H1 (cell line): Measurements from ENCODE around the gene USP13. TPM values are rescaled to one million over a fixed set of nuclear protein-coding genes. Genes with fewer than 3 reads are reported as not detected.

ENCODE experiments used
- CTCF ChIA-PET: fragments of 300-600 bp; sonication (Branson Sonifier 250); formaldehyde crosslinking; loops from one replicate; lab custom pipeline; 2021; ENCODE audit not compliant: partially characterized antibody; lab: Charles Lee
- POLR2A ChIA-PET: fragments of 300-600 bp; sonication (Branson Sonifier 250); formaldehyde crosslinking; loops from one replicate; lab custom pipeline; 2021; ENCODE audit warnings: inconsistent platforms; ENCODE audit not compliant: partially characterized antibody; lab: Charles Lee
- DNase-seq, 2 experiments: peaks; one replicate each; pipeline versions ENCODE4 v3.0.0 to v3.0.0-alpha.2; 2010 to 2022; ENCODE audit warnings: low spot score in 2 of 2, low read depth in 1 of 2, mixed read lengths in 1 of 2
- FAIRE-seq: peaks from 2 replicates; lab custom pipeline; 2011; peaks lifted over from hg19 to GRCh38; lab: Jason Lieb, UNC
- H2AFZ ChIP-seq: 2 replicates; pipeline ENCODE4 v1.8.1; 2012; ENCODE audit warnings: low read length, inconsistent platforms
- H2AK5ac ChIP-seq: 2 replicates; pipeline ENCODE4 v1.6.1; 2013; ENCODE audit warnings: low read depth, low read length
- H2BK120ac ChIP-seq: replicated peaks from 2 replicates; pipeline ENCODE3; 2013; ENCODE audit warnings: low read depth, low read length, inconsistent platforms
- H2BK12ac ChIP-seq: 2 replicates; pipeline ENCODE4 v1.6.1; 2013; ENCODE audit warnings: low read depth, low read length
- H2BK15ac ChIP-seq: 2 replicates; pipeline ENCODE4 v1.6.1; 2013; ENCODE audit warnings: low read length
- H2BK20ac ChIP-seq: 2 replicates; pipeline ENCODE4 v1.6.1; 2013; ENCODE audit warnings: low read length
- H2BK5ac ChIP-seq: 2 replicates; pipeline ENCODE4 v1.6.1; 2013; ENCODE audit warnings: low read depth, low read length
- H3K14ac ChIP-seq: 2 replicates; pipeline ENCODE4 v1.6.1; 2013; ENCODE audit warnings: inconsistent platforms; ENCODE audit not compliant: insufficient read length
- H3K18ac ChIP-seq: 2 replicates; pipeline ENCODE4 v1.6.1; 2013; ENCODE audit warnings: low read length; ENCODE audit errors: extremely low read depth
- H3K23ac ChIP-seq: 2 replicates; pipeline ENCODE4 v1.6.1; 2013; ENCODE audit warnings: inconsistent platforms; ENCODE audit not compliant: insufficient read length
- H3K23me2 ChIP-seq: 2 replicates; pipeline ENCODE4 v1.6.1; 2013; ENCODE audit warnings: low read depth, low read length
- H3K27ac ChIP-seq: 2 replicates; pipeline ENCODE4 v1.6.1; 2011; ENCODE audit warnings: low read depth, low read length, inconsistent platforms
- H3K27me3 ChIP-seq, 4 experiments: replicated peaks in 1 of 4; 1 replicate in 1 of 4; 2 replicates in 3 of 4; pipeline versions ENCODE4 v1.6.1 to v1.8.1; 2011 to 2013; ENCODE audit warnings: low read length in 3 of 4, mild to moderate bottlenecking in 3 of 4, inconsistent platforms in 2 of 4, mixed read lengths in 2 of 4, moderate library complexity in 1 of 4; ENCODE audit not compliant: control insufficient read depth in 3 of 4, insufficient read depth in 3 of 4; ENCODE audit errors: extremely low read depth in 1 of 4
- H3K36me3 ChIP-seq, 4 experiments: 2 replicates each; pipeline versions ENCODE4 v1.6.1 to v1.8.1; 2011 to 2013; ENCODE audit warnings: mild to moderate bottlenecking in 4 of 4, low read length in 3 of 4, moderate library complexity in 2 of 4, control low read depth in 1 of 4, inconsistent platforms in 1 of 4; ENCODE audit not compliant: insufficient read depth in 4 of 4, control insufficient read depth in 2 of 4
- H3K4ac ChIP-seq: replicated peaks from 2 replicates; pipeline ENCODE3; 2013; ENCODE audit warnings: low read length, low read depth, mixed read lengths, inconsistent platforms; ENCODE audit not compliant: insufficient read length
- H3K4me1 ChIP-seq, 4 experiments: replicated peaks in 1 of 4; 1 replicate in 1 of 4; 2 replicates in 3 of 4; pipeline versions ENCODE4 v1.6.1 to v1.8.1; 2011 to 2013; ENCODE audit warnings: low read length in 3 of 4, inconsistent platforms in 2 of 4, mixed read lengths in 1 of 4; ENCODE audit not compliant: insufficient read depth in 4 of 4, control insufficient read depth in 3 of 4
- H3K4me2 ChIP-seq, 2 experiments: 2 replicates each; pipeline versions ENCODE4 v1.6.1 to v1.8.1; 2011 to 2013; ENCODE audit warnings: low read depth in 2 of 2, low read length in 2 of 2, control low read depth in 1 of 2, inconsistent platforms in 1 of 2, mild to moderate bottlenecking in 1 of 2; ENCODE audit not compliant: insufficient read depth in 1 of 2
- H3K4me3 ChIP-seq, 4 experiments: fragments of 200-600, 300-600 bp in 1 of 4; sonication (generic), shearing (Covaris generic), sonication (Bioruptor Twin) in 1 of 4; 2 replicates each; pipeline versions ENCODE4 v1.5.1 to v1.8.1; 2011 to 2016; ENCODE audit warnings: low read length in 4 of 4, low read depth in 3 of 4, control low read depth in 2 of 4, inconsistent platforms in 2 of 4, mild to moderate bottlenecking in 2 of 4, mixed read lengths in 1 of 4, moderate library complexity in 1 of 4; ENCODE audit not compliant: insufficient read depth in 2 of 4; ENCODE audit errors: extremely low read depth in 1 of 4
- H3K56ac ChIP-seq: replicated peaks from 2 replicates; pipeline ENCODE3; 2013; ENCODE audit warnings: low read depth, mild to moderate bottlenecking, mixed read lengths, low read length, inconsistent platforms; ENCODE audit not compliant: insufficient read length
- H3K79me1 ChIP-seq: 2 replicates; pipeline ENCODE4 v1.6.1; 2013; ENCODE audit warnings: low read depth, low read length, control low read depth
- H3K79me2 ChIP-seq, 2 experiments: 2 replicates each; pipeline versions ENCODE4 v1.6.1 to v1.8.1; 2012 to 2013; ENCODE audit warnings: low read length in 2 of 2, mild to moderate bottlenecking in 2 of 2, inconsistent platforms in 1 of 2; ENCODE audit not compliant: insufficient read depth in 2 of 2, control insufficient read depth in 1 of 2
- H3K9ac ChIP-seq, 4 experiments: replicated peaks in 1 of 4; 1 replicate in 1 of 4; 2 replicates in 3 of 4; pipeline versions ENCODE4 v1.6.1 to v1.8.1; 2011 to 2013; ENCODE audit warnings: low read depth in 3 of 4, low read length in 3 of 4, control low read depth in 2 of 4, mild to moderate bottlenecking in 2 of 4, moderate library complexity in 2 of 4, inconsistent platforms in 1 of 4; ENCODE audit errors: extremely low read depth in 1 of 4
- H3K9me3 ChIP-seq, 2 experiments: 2 replicates each; pipeline versions ENCODE4 v1.6.1 to v1.8.1; 2012 to 2013; ENCODE audit warnings: mild to moderate bottlenecking in 2 of 2, moderate library complexity in 2 of 2, control low read depth in 1 of 2, inconsistent platforms in 1 of 2, low read depth in 1 of 2, low read length in 1 of 2, mixed read lengths in 1 of 2; ENCODE audit not compliant: insufficient read depth in 2 of 2
- H4K20me1 ChIP-seq, 2 experiments: replicated peaks in 1 of 2; 2 replicates each; pipeline versions ENCODE3 to v1.8.1; 2011 to 2013; ENCODE audit warnings: inconsistent platforms in 2 of 2, low read length in 2 of 2, mild to moderate bottlenecking in 1 of 2; ENCODE audit not compliant: insufficient read depth in 2 of 2, control insufficient read depth in 1 of 2
- H4K5ac ChIP-seq: 2 replicates; pipeline ENCODE4 v1.6.1; 2013; ENCODE audit warnings: low read length, low read depth, mixed read lengths, inconsistent platforms; ENCODE audit not compliant: insufficient read length
- H4K8ac ChIP-seq: 2 replicates; pipeline ENCODE4 v1.8.0; 2013; ENCODE audit warnings: mild to moderate bottlenecking, moderate library complexity, low read length, inconsistent platforms; ENCODE audit not compliant: insufficient read depth; ENCODE audit errors: extremely low read depth
- H4K91ac ChIP-seq: replicated peaks from 2 replicates; pipeline ENCODE3; 2013; ENCODE audit warnings: low read length, mixed read lengths, inconsistent platforms; ENCODE audit not compliant: insufficient read length
- BRCA1 ChIP-seq: IDR thresholded peaks from 2 replicates; pipeline ENCODE4 v1.6.1; 2012; ENCODE audit warnings: low read depth, low read length, improper control_type of control experiment
- CEBPB ChIP-seq: IDR thresholded peaks from 2 replicates; pipeline ENCODE4 v1.6.1; 2012; ENCODE audit warnings: low read depth, low read length
- CTBP2 ChIP-seq: IDR thresholded peaks from 2 replicates; pipeline ENCODE4 v1.7.0; 2011; ENCODE audit warnings: borderline replicate concordance, mild to moderate bottlenecking, moderate library complexity, mixed read lengths, low read length; ENCODE audit not compliant: insufficient read depth, insufficient read length
- EP300 ChIP-seq, 2 experiments: IDR thresholded peaks; 1 replicate in 1 of 2; 2 replicates in 1 of 2; pipeline ENCODE4 v1.6.1; 2011 to 2012; ENCODE audit warnings: low read depth in 2 of 2, low read length in 2 of 2, mild to moderate bottlenecking in 2 of 2, borderline replicate concordance in 1 of 2, inconsistent platforms in 1 of 2, moderate library complexity in 1 of 2
- RFX5 ChIP-seq: IDR thresholded peaks from 2 replicates; pipeline ENCODE4 v1.6.1; 2011; ENCODE audit warnings: low read depth, low read length, improper control_type of control experiment, borderline replicate concordance
- RXRA ChIP-seq: IDR thresholded peaks from 2 replicates; pipeline ENCODE4 v1.6.1; 2011; ENCODE audit warnings: low read depth, mild to moderate bottlenecking, low read length, moderate library complexity; ENCODE audit not compliant: insufficient read depth
- SRF ChIP-seq: IDR thresholded peaks from 2 replicates; pipeline ENCODE4 v1.6.1; 2011; ENCODE audit warnings: mild to moderate bottlenecking, low read depth, low read length, moderate library complexity
- TAF7 ChIP-seq: optimal IDR thresholded peaks from 2 replicates; pipeline ENCODE3; 2011; ENCODE audit warnings: low read depth, mild to moderate bottlenecking, inconsistent platforms, low read length, moderate library complexity, borderline replicate concordance
- TEAD4 ChIP-seq: IDR thresholded peaks from 2 replicates; pipeline ENCODE4 v1.6.1; 2012; ENCODE audit warnings: low read depth, low read length, inconsistent platforms, mixed read lengths
- WGBS, 2 experiments: shearing (Covaris generic) in 1 of 2; methylation state at CpG; one replicate each; pipeline versions ENCODE4 v1.1.6 to v1.1.7; 2013 to 2015; ENCODE audit warnings: low lambda C conversion rate in 2 of 2, mixed read lengths in 2 of 2, inconsistent platforms in 1 of 2, low coverage in 1 of 2, missing lambda C conversion rate in 1 of 2; ENCODE audit not compliant: insufficient replicate concordance in 2 of 2, insufficient coverage in 1 of 2, insufficient read length in 1 of 2; ENCODE audit errors: extremely low coverage in 1 of 2, missing lambda C conversion rate in 1 of 2; 5-methylcytosine and 5-hydroxymethylcytosine counted together
- polyA plus RNA-seq, 7 experiments: library from polyadenylated mRNA; depleted of rRNA in 3 of 7; stranded (reverse) in 5 of 7; unstranded in 2 of 7; fragments of >200 nt in 5 of 7; fragments of 200-250 nt in 2 of 7; gene quantifications; 1 replicate in 5 of 7; 2 replicates in 1 of 7; 4 replicates in 1 of 7; pipeline versions ENCODE4 v1.2.1 to v1.2.3, GENCODE V29; 2011 to 2013; ENCODE audit warnings: missing spikeins in 2 of 7, mixed read lengths in 2 of 7
- total RNA-seq: library from RNA; stranded (reverse); fragmentation: NEBNext Ultra II Directional; extraction: Animal tissue kit (Norgen Biotek cat#: 25700); gene quantifications from 2 replicates; pipeline ENCODE4 v1.2.1, GENCODE V29; 2021

The USP13 gene
- total and polyA plus RNA-seq, 2 of the 8 experiments (the other 6 are each of a cell fraction or from before 2014, with no cell fraction given), result 7.9 to 25.9 TPM

DNA sequence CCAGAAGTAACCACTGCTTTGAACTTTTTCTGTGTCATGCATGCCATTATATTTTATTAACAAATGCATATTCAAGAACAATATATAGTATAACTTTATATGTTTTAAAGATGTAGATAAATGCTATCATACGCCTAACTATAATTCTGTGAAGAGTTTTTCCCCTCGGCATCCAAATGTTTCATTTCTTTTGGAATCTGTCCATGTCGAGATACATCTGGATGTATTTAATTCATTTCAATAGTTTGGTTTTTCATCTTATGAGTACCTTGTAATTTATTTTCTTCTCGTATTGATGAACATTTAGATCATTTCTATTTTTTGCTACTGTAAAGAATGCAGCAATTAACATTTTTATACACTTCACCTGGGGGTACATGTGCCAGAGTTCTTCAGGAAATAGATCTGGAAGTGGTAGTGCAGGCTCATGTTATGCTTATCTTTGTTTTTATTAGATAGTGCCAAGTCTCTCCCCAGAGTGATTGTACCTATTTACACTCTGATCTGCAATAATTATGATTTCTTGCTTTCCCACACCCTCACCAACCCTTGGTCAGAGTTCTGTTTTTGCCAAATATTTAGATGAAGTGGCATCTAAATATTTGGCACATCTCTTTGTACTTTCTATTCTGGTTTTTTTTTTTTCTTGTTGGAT lies 29.7 kb downstream of the USP13 start:
- peaks cover 0 to 4% (median 0%) of the 10 kb centered on the region in 4 experiments; a peak in 1 of 7 replicates for H3K4me1 ChIP-seq
- no peak overlapping the region for H2BK12ac ChIP-seq
- no peaks in the 10 kb centered on the region for H4K20me1 ChIP-seq
- H3K14ac ChIP-seq, result no peak overlapping the region
- H3K56ac ChIP-seq, result no peak overlapping the region
- no peaks in the 10 kb centered on the region for H3K9me3 ChIP-seq
- CTCF ChIA-PET, result no interaction called here
- DNase-seq (no peak), FAIRE-seq (no peak)
- H3K27ac ChIP-seq, result no peak overlapping the region
- no peak overlapping the region for H2BK120ac ChIP-seq
- POLR2A ChIA-PET, result no interaction called here
- H3K27me3 ChIP-seq, result no peaks in the 10 kb centered on the region
- no peak for TF ChIP-seq BRCA1
- TF ChIP-seq RXRA, result no peak
- no peak for TF ChIP-seq CEBPB
- TF ChIP-seq SRF, result no peak
- TF ChIP-seq TEAD4, result no peak
- TF ChIP-seq TAF7, result no peak
- no peak for TF ChIP-seq RFX5
- no peak for TF ChIP-seq CTBP2
- no peak for TF ChIP-seq EP300 (IDR thresholded peaks at IDR 0.05; ENCODE audit: borderline replicate concordance in 1 of 2, low read depth in 2 of 2, low read length in 2 of 2)
- H2BK15ac ChIP-seq, result no peak overlapping the region
- H3K79me2 ChIP-seq, result peaks cover 0 to 30% of the 10 kb centered on the region in 2 experiments; a peak in 2 of 4 replicates
- H2AK5ac ChIP-seq, result no peak overlapping the region
- no peak overlapping the region for H3K4me2 ChIP-seq
- H2AFZ ChIP-seq, result no peak overlapping the region
- no peaks in the 10 kb centered on the region for H3K23me2 ChIP-seq
- peaks cover 0 to 3% (median 0%) of the 10 kb centered on the region in 4 experiments; a peak in 1 of 8 replicates for H3K36me3 ChIP-seq
- no peak overlapping the region for H2BK5ac ChIP-seq
- no peak overlapping the region for H4K91ac ChIP-seq
- H3K9ac ChIP-seq, result no peak overlapping the region
- no peak overlapping the region for H3K23ac ChIP-seq
- H4K8ac ChIP-seq, result no peak overlapping the region
- H3K4me3 ChIP-seq, result no peak overlapping the region
- no peak overlapping the region for H3K4ac ChIP-seq
- H3K18ac ChIP-seq, result no peak overlapping the region
- WGBS, 2 experiments, result 73% methylated on average over 4 of the region's 4 CpGs; no CpG with 5 or more reads in 1 of the 2 experiments
- H2BK20ac ChIP-seq, result no peak overlapping the region
- H4K5ac ChIP-seq, result no peak overlapping the region
- H3K79me1 ChIP-seq, result no peaks in the 10 kb centered on the region
